HEK293 (cell line): ENCODE data around the gene SEPTIN3.
A peak's percentile ranks its signal among the peaks of the same experiment; 100 is the strongest.

ENCODE experiments used
- IKZF3 ChIP-seq: fragments of 450-650 bp; IDR thresholded peaks from 2 replicates; pipeline ENCODE4 v1.5.0; 2018; ENCODE audit warnings: missing biosample characterization, mild to moderate bottlenecking, missing genetic modification characterization, moderate library complexity
- KLF9 ChIP-seq: fragments of 450-650 bp; formaldehyde crosslinking; IDR thresholded peaks from 2 replicates; pipeline ENCODE4 v1.5.1; 2016; ENCODE audit warnings: missing biosample characterization, missing genetic modification characterization, low read depth
- SALL2 ChIP-seq: fragments of 450-650 bp; formaldehyde crosslinking; IDR thresholded peaks from 2 replicates; pipeline ENCODE4 v1.5.0; 2017; ENCODE audit warnings: missing biosample characterization, mild to moderate bottlenecking, missing genetic modification characterization, borderline replicate concordance
- TSHZ1 ChIP-seq: fragments of 450-650 bp; formaldehyde crosslinking; IDR thresholded peaks from 2 replicates; pipeline ENCODE4 v1.5.1; 2016; ENCODE audit warnings: missing biosample characterization, missing genetic modification characterization, borderline replicate concordance
- ZBTB1 ChIP-seq: fragments of 450-650 bp; formaldehyde crosslinking; IDR thresholded peaks from 2 replicates; pipeline ENCODE4 v1.5.1; 2016; ENCODE audit warnings: missing biosample characterization, missing genetic modification characterization
- ZBTB10 ChIP-seq: fragments of 450-650 bp; formaldehyde crosslinking; IDR thresholded peaks from 2 replicates; pipeline ENCODE4 v1.5.1; 2016; ENCODE audit warnings: missing biosample characterization, missing genetic modification characterization
- ZBTB8A ChIP-seq: fragments of 450-650 bp; formaldehyde crosslinking; IDR thresholded peaks from 2 replicates; pipeline ENCODE4 v1.5.1; 2016; ENCODE audit warnings: missing biosample characterization, missing genetic modification characterization
- ZNF202 ChIP-seq: fragments of 450-650 bp; formaldehyde crosslinking; IDR thresholded peaks from 2 replicates; pipeline ENCODE4 v1.5.1; 2016; ENCODE audit warnings: missing biosample characterization, missing genetic modification characterization, borderline replicate concordance
- ZNF292 ChIP-seq: fragments of 450-650 bp; formaldehyde crosslinking; IDR thresholded peaks from 2 replicates; pipeline ENCODE4 v1.5.1; 2016; ENCODE audit warnings: low read depth, missing biosample characterization, missing genetic modification characterization, borderline replicate concordance
- ZNF449 ChIP-seq: fragments of 450-650 bp; formaldehyde crosslinking; IDR thresholded peaks from 2 replicates; pipeline ENCODE4 v1.5.1; 2017; ENCODE audit warnings: missing biosample characterization, mild to moderate bottlenecking, missing genetic modification characterization, moderate library complexity
- ZNF521 ChIP-seq: fragments of 450-650 bp; formaldehyde crosslinking; IDR thresholded peaks from 2 replicates; pipeline ENCODE4 v1.5.1; 2017; ENCODE audit warnings: missing biosample characterization, mild to moderate bottlenecking, missing genetic modification characterization
- ZNF571 ChIP-seq: fragments of 450-650 bp; formaldehyde crosslinking; IDR thresholded peaks from 2 replicates; pipeline ENCODE4 v1.5.0; 2017; ENCODE audit warnings: missing biosample characterization, missing genetic modification characterization
- ZNF692 ChIP-seq: fragments of 450-650 bp; formaldehyde crosslinking; IDR thresholded peaks from 2 replicates; pipeline ENCODE4 v1.5.1; 2016; ENCODE audit warnings: missing biosample characterization, missing genetic modification characterization
- ZSCAN23 ChIP-seq: fragments of 450-650 bp; formaldehyde crosslinking; IDR thresholded peaks from 2 replicates; pipeline ENCODE4 v1.5.1; 2016; ENCODE audit warnings: missing biosample characterization, missing genetic modification characterization
- TF ChIP-seq, protein P1 (sequence below): fragments of 450-650 bp; formaldehyde crosslinking; IDR thresholded peaks from 2 replicates; pipeline ENCODE4 v1.5.1; 2016; ENCODE audit warnings: missing biosample characterization, missing genetic modification characterization
- TF ChIP-seq, protein P2 (sequence below): fragments of 450-650 bp; formaldehyde crosslinking; IDR thresholded peaks from 2 replicates; pipeline ENCODE4 v1.5.1; 2016; ENCODE audit warnings: missing biosample characterization, missing genetic modification characterization
- TF ChIP-seq, protein P3 (sequence below): fragments of 450-650 bp; formaldehyde crosslinking; IDR thresholded peaks from 2 replicates; pipeline ENCODE4 v1.5.1; 2016; ENCODE audit warnings: missing biosample characterization, missing genetic modification characterization
- TF ChIP-seq, protein P4 (sequence below): sonication (generic); formaldehyde crosslinking; IDR thresholded peaks from 2 replicates; pipeline ENCODE4 v1.8.1; 2022; ENCODE audit warnings: mild to moderate bottlenecking, moderate library complexity, missing genetic modification reagents

Gene SEPTIN3

GRCh38 chr22:41976070-41976901 is 7.0 kb downstream of the SEPTIN3 start (continued):
- TF ChIP-seq, protein P1, sequence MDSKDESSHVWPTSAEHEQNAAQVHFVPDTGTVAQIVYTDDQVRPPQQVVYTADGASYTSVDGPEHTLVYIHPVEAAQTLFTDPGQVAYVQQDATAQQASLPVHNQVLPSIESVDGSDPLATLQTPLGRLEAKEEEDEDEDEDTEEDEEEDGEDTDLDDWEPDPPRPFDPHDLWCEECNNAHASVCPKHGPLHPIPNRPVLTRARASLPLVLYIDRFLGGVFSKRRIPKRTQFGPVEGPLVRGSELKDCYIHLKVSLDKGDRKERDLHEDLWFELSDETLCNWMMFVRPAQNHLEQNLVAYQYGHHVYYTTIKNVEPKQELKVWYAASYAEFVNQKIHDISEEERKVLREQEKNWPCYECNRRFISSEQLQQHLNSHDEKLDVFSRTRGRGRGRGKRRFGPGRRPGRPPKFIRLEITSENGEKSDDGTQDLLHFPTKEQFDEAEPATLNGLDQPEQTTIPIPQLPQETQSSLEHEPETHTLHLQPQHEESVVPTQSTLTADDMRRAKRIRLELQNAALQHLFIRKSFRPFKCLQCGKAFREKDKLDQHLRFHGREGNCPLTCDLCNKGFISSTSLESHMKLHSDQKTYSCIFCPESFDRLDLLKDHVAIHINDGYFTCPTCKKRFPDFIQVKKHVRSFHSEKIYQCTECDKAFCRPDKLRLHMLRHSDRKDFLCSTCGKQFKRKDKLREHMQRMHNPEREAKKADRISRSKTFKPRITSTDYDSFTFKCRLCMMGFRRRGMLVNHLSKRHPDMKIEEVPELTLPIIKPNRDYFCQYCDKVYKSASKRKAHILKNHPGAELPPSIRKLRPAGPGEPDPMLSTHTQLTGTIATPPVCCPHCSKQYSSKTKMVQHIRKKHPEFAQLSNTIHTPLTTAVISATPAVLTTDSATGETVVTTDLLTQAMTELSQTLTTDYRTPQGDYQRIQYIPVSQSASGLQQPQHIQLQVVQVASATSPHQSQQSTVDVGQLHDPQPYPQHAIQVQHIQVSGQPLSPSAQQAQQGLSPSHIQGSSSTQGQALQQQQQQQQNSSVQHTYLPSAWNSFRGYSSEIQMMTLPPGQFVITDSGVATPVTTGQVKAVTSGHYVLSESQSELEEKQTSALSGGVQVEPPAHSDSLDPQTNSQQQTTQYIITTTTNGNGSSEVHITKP (tag by site-specific recombination), result peak; percentile 72
- TF ChIP-seq ZNF521 (tag by site-specific recombination) (no peak), ZBTB10 (tag by site-specific recombination) (0 out of 2 replicates have a peak, but pooled peaks have one; percentile 22), ZNF202 (no peak), KLF9 (tag by site-specific recombination) (peak; percentile 56), ZNF292 (tag by site-specific recombination) (no peak), ZNF692 (peak; percentile 43; the same call in 1 of the 2 replicates), IKZF3 (tag by site-specific recombination) (peak; percentile 27; the same call in 1 of the 2 replicates), ZBTB1 (tag by site-specific recombination) (no peak), ZNF571 (tag by site-specific recombination) (no peak), SALL2 (tag by site-specific recombination) (no peak), ZNF449 (peak; percentile 31; the same call in 1 of the 2 replicates), ZSCAN23 (no peak), TSHZ1 (tag by site-specific recombination) (no peak), ZBTB8A (tag by site-specific recombination) (peak; percentile 91)
- TF ChIP-seq, protein P2, sequence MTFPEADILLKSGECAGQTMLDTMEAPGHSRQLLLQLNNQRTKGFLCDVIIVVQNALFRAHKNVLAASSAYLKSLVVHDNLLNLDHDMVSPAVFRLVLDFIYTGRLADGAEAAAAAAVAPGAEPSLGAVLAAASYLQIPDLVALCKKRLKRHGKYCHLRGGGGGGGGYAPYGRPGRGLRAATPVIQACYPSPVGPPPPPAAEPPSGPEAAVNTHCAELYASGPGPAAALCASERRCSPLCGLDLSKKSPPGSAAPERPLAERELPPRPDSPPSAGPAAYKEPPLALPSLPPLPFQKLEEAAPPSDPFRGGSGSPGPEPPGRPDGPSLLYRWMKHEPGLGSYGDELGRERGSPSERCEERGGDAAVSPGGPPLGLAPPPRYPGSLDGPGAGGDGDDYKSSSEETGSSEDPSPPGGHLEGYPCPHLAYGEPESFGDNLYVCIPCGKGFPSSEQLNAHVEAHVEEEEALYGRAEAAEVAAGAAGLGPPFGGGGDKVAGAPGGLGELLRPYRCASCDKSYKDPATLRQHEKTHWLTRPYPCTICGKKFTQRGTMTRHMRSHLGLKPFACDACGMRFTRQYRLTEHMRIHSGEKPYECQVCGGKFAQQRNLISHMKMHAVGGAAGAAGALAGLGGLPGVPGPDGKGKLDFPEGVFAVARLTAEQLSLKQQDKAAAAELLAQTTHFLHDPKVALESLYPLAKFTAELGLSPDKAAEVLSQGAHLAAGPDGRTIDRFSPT (tag by site-specific recombination), result 0 out of 2 replicates have a peak, but pooled peaks have one; percentile 33
- TF ChIP-seq, protein P3, sequence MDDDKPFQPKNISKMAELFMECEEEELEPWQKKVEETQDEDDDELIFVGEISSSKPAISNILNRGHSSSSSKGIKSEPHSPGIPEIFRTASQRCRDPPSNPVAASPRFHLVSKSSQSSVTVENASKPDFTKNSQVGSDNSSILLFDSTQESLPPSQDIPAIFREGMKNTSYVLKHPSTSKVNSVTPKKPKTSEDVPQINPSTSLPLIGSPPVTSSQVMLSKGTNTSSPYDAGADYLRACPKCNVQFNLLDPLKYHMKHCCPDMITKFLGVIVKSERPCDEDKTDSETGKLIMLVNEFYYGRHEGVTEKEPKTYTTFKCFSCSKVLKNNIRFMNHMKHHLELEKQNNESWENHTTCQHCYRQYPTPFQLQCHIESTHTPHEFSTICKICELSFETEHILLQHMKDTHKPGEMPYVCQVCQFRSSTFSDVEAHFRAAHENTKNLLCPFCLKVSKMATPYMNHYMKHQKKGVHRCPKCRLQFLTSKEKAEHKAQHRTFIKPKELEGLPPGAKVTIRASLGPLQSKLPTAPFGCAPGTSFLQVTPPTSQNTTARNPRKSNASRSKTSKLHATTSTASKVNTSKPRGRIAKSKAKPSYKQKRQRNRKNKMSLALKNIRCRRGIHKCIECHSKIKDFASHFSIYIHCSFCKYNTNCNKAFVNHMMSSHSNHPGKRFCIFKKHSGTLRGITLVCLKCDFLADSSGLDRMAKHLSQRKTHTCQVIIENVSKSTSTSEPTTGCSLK (tag by site-specific recombination), result no peak
- TF ChIP-seq, protein P4, sequence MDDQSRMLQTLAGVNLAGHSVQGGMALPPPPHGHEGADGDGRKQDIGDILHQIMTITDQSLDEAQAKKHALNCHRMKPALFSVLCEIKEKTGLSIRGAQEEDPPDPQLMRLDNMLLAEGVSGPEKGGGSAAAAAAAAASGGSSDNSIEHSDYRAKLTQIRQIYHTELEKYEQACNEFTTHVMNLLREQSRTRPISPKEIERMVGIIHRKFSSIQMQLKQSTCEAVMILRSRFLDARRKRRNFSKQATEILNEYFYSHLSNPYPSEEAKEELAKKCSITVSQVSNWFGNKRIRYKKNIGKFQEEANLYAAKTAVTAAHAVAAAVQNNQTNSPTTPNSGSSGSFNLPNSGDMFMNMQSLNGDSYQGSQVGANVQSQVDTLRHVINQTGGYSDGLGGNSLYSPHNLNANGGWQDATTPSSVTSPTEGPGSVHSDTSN, result no peak
